GM12875 (cell line): ENCODE data around the gene ZWILCH.
A peak's percentile ranks its signal among the peaks of the same experiment; 100 is the strongest.

Experiments
- H3K4me3 ChIP-seq: one replicate; pipeline ENCODE4 v1.5.1; 2011; ENCODE audit warnings: low read depth, low read length, control low read depth
- CTCF ChIP-seq: IDR thresholded peaks from 2 replicates; pipeline ENCODE4 v1.5.1; 2011; ENCODE audit warnings: low read depth, mild to moderate bottlenecking, control low read depth, inconsistent platforms, low read length, moderate library complexity, borderline replicate concordance; ENCODE audit not compliant: insufficient read depth

The ZWILCH gene

GRCh38 chr15:66503780-66504562, 1.2 kb upstream of the ZWILCH start:
- TF ChIP-seq CTCF, result no peak
- H3K4me3 ChIP-seq, result peak overlapping the region; percentile 78

- H3K4me3 ChIP-seq, result peak overlapping the region; percentile 78
- TF ChIP-seq CTCF, result no peak
Measured at GRCh38 chr15:66505430-66505811, 295 bp downstream of the ZWILCH start.

- TF ChIP-seq CTCF, result no peak
- H3K4me3 ChIP-seq, result peak overlapping the region; percentile 78
Measured at GRCh38 chr15:66505818-66506217, 692 bp downstream of the ZWILCH start.

- no peak for TF ChIP-seq CTCF
- no peak overlapping the region for H3K4me3 ChIP-seq
Measured at GRCh38 chr15:66508293-66508883, 3.3 kb downstream of the ZWILCH start.

GRCh38 chr15:66514586-66514985, 9.5 kb downstream of the ZWILCH start:
- H3K4me3 ChIP-seq, result no peak overlapping the region

GRCh38 chr15:66515901-66516322, 10.8 kb downstream of the ZWILCH start:
- no peak overlapping the region for H3K4me3 ChIP-seq
- no peak for TF ChIP-seq CTCF

More at GRCh38 chr15:66514586-66514985, 9.5 kb downstream of the ZWILCH start:
- no peak for TF ChIP-seq CTCF

GRCh38 chr15:66523926-66524325, 18.8 kb downstream of the ZWILCH start:
- TF ChIP-seq CTCF, result no peak
- H3K4me3 ChIP-seq, result no peak overlapping the region
